Effector CD4-positive, alpha-beta T cell (primary cell): ENCODE measurements around the gene TAS2R20.

ENCODE experiments used
- DNase-seq: peaks from one replicate; pipeline ENCODE4 v3.0.0-alpha.2; 2020

Gene TAS2R20

DNA sequence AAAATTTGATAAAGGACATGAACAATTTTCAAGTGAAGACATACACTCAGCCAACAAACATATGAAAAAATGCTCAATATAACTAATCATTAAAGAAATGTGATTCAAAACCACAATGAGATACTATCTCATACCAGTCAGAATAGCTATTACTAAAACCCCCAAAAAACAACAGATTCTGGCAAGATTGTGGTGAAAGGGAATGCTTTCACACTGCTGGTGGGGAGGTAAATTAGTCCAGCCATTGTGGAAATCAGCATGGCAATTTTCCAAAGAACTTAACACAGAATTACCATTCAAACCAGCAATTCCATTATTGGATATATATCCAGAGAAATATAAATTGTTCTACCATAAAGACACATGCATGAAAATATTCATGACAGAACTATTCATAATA, 40.4 kb downstream of the TAS2R20 start:
- no peak for DNase-seq

- DNase-seq = no peak
Observed at GRCh38 chr12:10956085-10956484, 42.0 kb downstream of the TAS2R20 start.

- DNase-seq = no peak
Observed at GRCh38 chr12:10952645-10953044, 45.5 kb downstream of the TAS2R20 start.
